ENCODE results near the gene NFATC3. TPM values are rescaled to one million over a fixed set of nuclear protein-coding genes. Genes with fewer than 3 reads are reported as not detected.

Gene NFATC3
- total and polyA plus RNA-seq, 2 donors (not counting 1 experiment from before 2014, with no cell fraction given), result 33.4 to 115 TPM

DNA sequence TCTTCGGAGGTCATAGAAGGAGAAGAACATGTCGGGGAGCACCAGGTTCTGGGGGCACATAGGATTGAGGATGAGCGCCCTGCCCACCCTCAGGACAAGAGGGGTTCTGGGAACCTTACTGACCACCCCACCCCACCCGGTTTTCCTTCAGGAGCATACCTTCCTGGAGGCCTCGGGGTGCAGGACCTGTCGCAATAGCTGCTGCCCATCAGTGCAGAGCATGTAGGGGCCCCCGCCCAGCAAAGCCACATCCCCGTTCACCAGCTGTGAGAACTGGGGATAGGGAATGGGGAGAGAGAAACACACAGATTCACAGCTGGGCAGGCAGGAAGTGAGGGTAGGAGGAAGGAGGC, 148.6 kb downstream of the NFATC3 start:
- intact Hi-C loops (cut with micrococcal nuclease), result no loop called here
- ChIA-PET CTCF (interaction anchor here (0.7 to 1.6 kb wide), 2 partner anchors 94 to 350 kb away, joined by 3 to 4 read pairs; no protein-coding TSS in a partner anchor), POLR2A (interaction anchor here (0.5 kb wide), 1 partner anchor 219 kb away, joined by 7 read pairs; no protein-coding TSS in a partner anchor)
- no peaks in the 10 kb centered on the region for H3K9me3 Mint-ChIP-seq (ENCODE audit: insufficient read depth)
- H3K27ac Mint-ChIP-seq, result peak overlapping the region; percentile 38
- Histone ChIP-seq H3K4me2 (replicated peaks; ENCODE audit: low read depth, low read length, poor library complexity, severe bottlenecking) (no peak overlapping the region), H3K27ac (ENCODE audit: low read length in 2 of 2) (peak overlapping the region; percentile 3 to 48), H3K4me3 (ENCODE audit: control extremely low read depth in 1 of 5, extremely low read depth in 1 of 5, insufficient read depth in 1 of 5, low read depth in 2 of 5, low read length in 4 of 5) (no peak overlapping the region), H3K4me1 (ENCODE audit: control insufficient read depth in 2 of 2, insufficient read depth in 2 of 2, low read length in 2 of 2) (peaks cover 18 to 31% of the 10 kb centered on the region in 2 donors), H3K27me3 (replicated peaks in 1 of 4; ENCODE audit: control extremely low read depth in 1 of 4, control insufficient read depth in 3 of 4, insufficient read depth in 4 of 4, low read length in 3 of 4) (no peaks in the 10 kb centered on the region), H4K20me1 (ENCODE audit: control insufficient read depth, insufficient read depth, low read length, poor library complexity, severe bottlenecking) (peaks cover 21% of the 10 kb centered on the region), H3K9me3 (ENCODE audit: control extremely low read depth in 1 of 3, control insufficient read depth in 2 of 3, insufficient read depth in 1 of 3, low read length in 2 of 3) (peaks cover 0 to 3% (median 0%) of the 10 kb centered on the region in 3 donors), H3K9ac (ENCODE audit: low read length) (no peak overlapping the region), H3K79me2 (ENCODE audit: control insufficient read depth, insufficient read depth, low read length) (peaks cover 13% of the 10 kb centered on the region), H3K36me3 (replicated peaks in 1 of 2; ENCODE audit: control extremely low read depth in 1 of 2, control insufficient read depth in 1 of 2, extremely low read depth in 1 of 2, insufficient read depth in 2 of 2, low read length in 1 of 2) (peaks cover 5 to 14% of the 10 kb centered on the region in 2 experiments), H2AFZ (ENCODE audit: insufficient read depth, low read depth, low read length, poor library complexity, severe bottlenecking) (no peak overlapping the region)
- peaks cover 40% of the 10 kb centered on the region for H3K4me1 Mint-ChIP-seq
- DNase-seq (peak; percentile 26), ATAC-seq (ENCODE audit: low read depth) (no peak)
- TF ChIP-seq EZH2 (IDR thresholded peaks at IDR 0.05; ENCODE audit: borderline replicate concordance, insufficient read depth, low read depth, low read length, poor library complexity, severe bottlenecking), result no peak
- TF ChIP-seq, protein P1, sequence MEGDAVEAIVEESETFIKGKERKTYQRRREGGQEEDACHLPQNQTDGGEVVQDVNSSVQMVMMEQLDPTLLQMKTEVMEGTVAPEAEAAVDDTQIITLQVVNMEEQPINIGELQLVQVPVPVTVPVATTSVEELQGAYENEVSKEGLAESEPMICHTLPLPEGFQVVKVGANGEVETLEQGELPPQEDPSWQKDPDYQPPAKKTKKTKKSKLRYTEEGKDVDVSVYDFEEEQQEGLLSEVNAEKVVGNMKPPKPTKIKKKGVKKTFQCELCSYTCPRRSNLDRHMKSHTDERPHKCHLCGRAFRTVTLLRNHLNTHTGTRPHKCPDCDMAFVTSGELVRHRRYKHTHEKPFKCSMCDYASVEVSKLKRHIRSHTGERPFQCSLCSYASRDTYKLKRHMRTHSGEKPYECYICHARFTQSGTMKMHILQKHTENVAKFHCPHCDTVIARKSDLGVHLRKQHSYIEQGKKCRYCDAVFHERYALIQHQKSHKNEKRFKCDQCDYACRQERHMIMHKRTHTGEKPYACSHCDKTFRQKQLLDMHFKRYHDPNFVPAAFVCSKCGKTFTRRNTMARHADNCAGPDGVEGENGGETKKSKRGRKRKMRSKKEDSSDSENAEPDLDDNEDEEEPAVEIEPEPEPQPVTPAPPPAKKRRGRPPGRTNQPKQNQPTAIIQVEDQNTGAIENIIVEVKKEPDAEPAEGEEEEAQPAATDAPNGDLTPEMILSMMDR (IDR thresholded peaks at IDR 0.05), result no peak
- H3K27me3 Mint-ChIP-seq, result no peaks in the 10 kb centered on the region
- WGBS (ENCODE audit: insufficient coverage), result 57% methylated on average over 5 of the region's 8 CpGs
- H3K4me3 Mint-ChIP-seq, result no peak overlapping the region

Measured in B cell (primary cell).